SK-N-SH (cell line): ENCODE results near the gene GABRA6. TPM values are rescaled to one million over a fixed set of nuclear protein-coding genes. Genes with fewer than 3 reads are reported as not detected.

Source experiments
- CTCF ChIA-PET: fragments of 300-600, 350-600 bp; formaldehyde crosslinking; extraction: SDS; loops from one replicate; lab custom pipeline; 2021; lab: Yijun Ruan, JAX
- POLR2A ChIA-PET: fragments of 350-600 bp; sonication (Branson Sonifier 250); formaldehyde crosslinking; extraction: SDS; loops from one replicate; lab custom pipeline; 2020; ENCODE audit warnings: antibody characterized with exemption, inconsistent platforms; lab: Yijun Ruan, JAX
- DNase-seq: peaks from one replicate; pipeline ENCODE4 v3.0.0; 2012
- H2AFZ ChIP-seq: fragments of 200-600 bp; sonication (generic); 2 replicates; pipeline ENCODE4 v1.8.1; 2016; ENCODE audit warnings: antibody characterized with exemption, mild to moderate bottlenecking, low read depth
- H3F3A ChIP-seq: fragments of 200-600 bp; sonication (generic); replicated peaks from 2 replicates; pipeline ENCODE3; 2016; ENCODE audit warnings: antibody characterized with exemption, mild to moderate bottlenecking; ENCODE audit not compliant: insufficient read depth
- H3K27ac ChIP-seq, 2 experiments: fragments of 200-500 bp in 1 of 2; fragments of 200-600 bp in 1 of 2; sonication (Bioruptor generic) in 1 of 2; sonication (generic), shearing (Covaris generic) in 1 of 2; 2 replicates each; pipeline versions ENCODE4 v1.5.1 to v1.6.1; 2014 to 2016; ENCODE audit warnings: low read depth in 2 of 2, inconsistent platforms in 1 of 2, low read length in 1 of 2, mild to moderate bottlenecking in 1 of 2, mixed read lengths in 1 of 2
- H3K27me3 ChIP-seq: fragments of 200-600 bp; sonication (generic), shearing (Covaris generic); 2 replicates; pipeline ENCODE4 v1.6.1; 2016; ENCODE audit warnings: mixed run types; ENCODE audit not compliant: insufficient read depth
- H3K36me3 ChIP-seq, 2 experiments: fragments of 200-500 bp in 1 of 2; fragments of 200-600 bp in 1 of 2; sonication (Bioruptor generic) in 1 of 2; sonication (generic) in 1 of 2; replicated peaks in 1 of 2; 2 replicates each; pipeline versions ENCODE3 to v1.5.1; 2014 to 2016; ENCODE audit warnings: low read length in 1 of 2, mild to moderate bottlenecking in 1 of 2; ENCODE audit not compliant: insufficient read depth in 2 of 2, control insufficient read depth in 1 of 2
- H3K4me1 ChIP-seq, 2 experiments: fragments of 200-500 bp in 1 of 2; fragments of 200-600 bp in 1 of 2; sonication (Bioruptor generic) in 1 of 2; sonication (generic), shearing (Covaris generic) in 1 of 2; 2 replicates each; pipeline versions ENCODE4 v1.5.1 to v1.6.1; 2014 to 2016; ENCODE audit warnings: low read depth in 1 of 2, low read length in 1 of 2, mixed run types in 1 of 2; ENCODE audit not compliant: insufficient read depth in 2 of 2, control insufficient read depth in 1 of 2
- H3K4me2 ChIP-seq: fragments of 200-600 bp; sonication (generic), shearing (Covaris generic); 2 replicates; pipeline ENCODE4 v1.6.1; 2017; ENCODE audit warnings: mixed run types
- H3K4me3 ChIP-seq, 2 experiments: fragments of 200-500 bp in 1 of 2; fragments of 200-600 bp in 1 of 2; sonication (Bioruptor generic) in 1 of 2; sonication (generic), shearing (Covaris generic) in 1 of 2; 2 replicates each; pipeline versions ENCODE4 v1.5.1 to v1.8.1; 2014 to 2016; ENCODE audit warnings: low read depth in 2 of 2, inconsistent platforms in 1 of 2, low read length in 1 of 2, mild to moderate bottlenecking in 1 of 2, mixed read lengths in 1 of 2, moderate library complexity in 1 of 2
- H3K79me2 ChIP-seq: fragments of 200-600 bp; sonication (generic); 2 replicates; pipeline ENCODE4 v1.8.1; 2017; ENCODE audit warnings: mild to moderate bottlenecking; ENCODE audit not compliant: insufficient read depth
- H3K9ac ChIP-seq: fragments of 200-600 bp; sonication (generic); 2 replicates; pipeline ENCODE4 v1.6.1; 2017; ENCODE audit warnings: mixed run types
- H3K9me2 ChIP-seq: fragments of 200-600 bp; sonication (generic); 2 replicates; pipeline ENCODE4 v1.6.1; 2017; ENCODE audit warnings: mixed run types
- H3K9me3 ChIP-seq: fragments of 200-600 bp; sonication (generic); 2 replicates; pipeline ENCODE4 v1.6.1; 2017; ENCODE audit warnings: mixed run types, mild to moderate bottlenecking, moderate library complexity
- H4K20me1 ChIP-seq: fragments of 200-600 bp; sonication (generic); 2 replicates; pipeline ENCODE4 v1.6.1; 2017; ENCODE audit warnings: mild to moderate bottlenecking, mixed run types; ENCODE audit not compliant: insufficient read depth
- CHD2 ChIP-seq: fragments of 150-350 bp; IDR thresholded peaks from 2 replicates; pipeline ENCODE4 v1.6.1; 2018; ENCODE audit warnings: low read length; ENCODE audit not compliant: partially characterized antibody
- CTCF ChIP-seq: fragments of 200-600 bp; sonication (generic); IDR thresholded peaks from 2 replicates; pipeline ENCODE4 v1.6.1; 2017; ENCODE audit warnings: antibody characterized with exemption, mild to moderate bottlenecking, moderate library complexity
- FOSL2 ChIP-seq: IDR thresholded peaks from 2 replicates; pipeline ENCODE4 v1.4.0; 2012; ENCODE audit warnings: low read depth, mild to moderate bottlenecking, moderate library complexity, borderline replicate concordance
- GABPA ChIP-seq: IDR thresholded peaks from 2 replicates; pipeline ENCODE4 v1.4.0; 2012; ENCODE audit warnings: low read depth, mild to moderate bottlenecking
- JUND ChIP-seq: IDR thresholded peaks from 2 replicates; pipeline ENCODE4 v1.4.0; 2012
- MEF2A ChIP-seq: IDR thresholded peaks from 2 replicates; pipeline ENCODE4 v1.4.0; 2012; ENCODE audit warnings: low read depth, borderline replicate concordance
- NRF1 ChIP-seq: IDR thresholded peaks from 2 replicates; pipeline ENCODE4 v1.6.1; 2012; ENCODE audit warnings: low read depth, mild to moderate bottlenecking, low read length
- RAD21 ChIP-seq: IDR thresholded peaks from 2 replicates; pipeline ENCODE4 v1.6.1; 2012; ENCODE audit warnings: mild to moderate bottlenecking, low read length
- SIN3A ChIP-seq: IDR thresholded peaks from 2 replicates; pipeline ENCODE4 v1.6.1; 2012; ENCODE audit warnings: low read depth, mild to moderate bottlenecking, low read length, moderate library complexity, borderline replicate concordance
- TEAD4 ChIP-seq: IDR thresholded peaks from 2 replicates; pipeline ENCODE4 v1.4.0; 2012; ENCODE audit warnings: mild to moderate bottlenecking, borderline replicate concordance; ENCODE audit not compliant: insufficient read depth
- WGBS: methylation state at CpG from one replicate; pipeline ENCODE4 v1.1.6; 2017; ENCODE audit warnings: low lambda C conversion rate; 5-methylcytosine and 5-hydroxymethylcytosine counted together
- polyA plus RNA-seq, 3 experiments: library from polyadenylated mRNA; depleted of rRNA; stranded (reverse); fragments of >200 nt; gene quantifications; 2 replicates each; pipeline ENCODE4 v1.2.3, GENCODE V29; 2012
- TF ChIP-seq, protein P1 (sequence below): IDR thresholded peaks from 2 replicates; pipeline ENCODE4 v1.4.0; 2012; ENCODE audit warnings: low read depth, borderline replicate concordance
- TF ChIP-seq, protein P2 (sequence below): IDR thresholded peaks from 2 replicates; pipeline ENCODE4; 2012

The GABRA6 gene
- polyA plus RNA-seq, 1 of the 3 experiments (the other 2 are of a cell fraction): 0.10 TPM

DNA sequence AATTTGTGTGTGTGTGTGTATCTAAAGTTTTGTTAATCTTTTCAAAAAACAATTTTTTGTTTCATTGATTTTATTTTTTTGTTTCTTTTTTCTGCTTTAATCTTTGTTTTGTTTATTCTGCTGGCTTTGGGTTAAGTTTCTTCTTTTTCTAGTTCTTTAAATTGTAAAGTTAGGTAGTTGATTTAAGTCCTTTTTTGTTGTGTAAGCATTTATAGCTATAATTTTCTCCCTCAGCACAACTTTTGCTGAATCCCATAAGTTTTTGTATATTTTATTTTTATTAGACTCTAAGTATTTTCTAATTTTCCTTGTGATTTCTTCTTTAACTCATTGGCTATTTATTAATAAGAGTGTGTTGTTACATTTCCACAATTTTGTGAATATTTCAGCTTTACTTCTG lies 34.9 kb downstream of the GABRA6 start:
- Histone ChIP-seq H2AFZ (no peak overlapping the region), H3K4me1 (no peaks in the 10 kb centered on the region), H3K27ac (no peak overlapping the region), H3K36me3 (no peaks in the 10 kb centered on the region), H3K79me2 (no peaks in the 10 kb centered on the region), H4K20me1 (no peaks in the 10 kb centered on the region), H3K9me3 (no peaks in the 10 kb centered on the region), H3K4me3 (no peak overlapping the region), H3K27me3 (no peaks in the 10 kb centered on the region), H3K4me2 (no peak overlapping the region), H3K9me2 (no peaks in the 10 kb centered on the region), H3F3A (no peaks in the 10 kb centered on the region), H3K9ac (no peak overlapping the region)
- DNase-seq: no peak
- POLR2A ChIA-PET: no interaction called here
- no peak for TF ChIP-seq FOSL2
- no peak for TF ChIP-seq JUND
- no peak for TF ChIP-seq SIN3A
- no peak for TF ChIP-seq CTCF
- TF ChIP-seq, protein P1, sequence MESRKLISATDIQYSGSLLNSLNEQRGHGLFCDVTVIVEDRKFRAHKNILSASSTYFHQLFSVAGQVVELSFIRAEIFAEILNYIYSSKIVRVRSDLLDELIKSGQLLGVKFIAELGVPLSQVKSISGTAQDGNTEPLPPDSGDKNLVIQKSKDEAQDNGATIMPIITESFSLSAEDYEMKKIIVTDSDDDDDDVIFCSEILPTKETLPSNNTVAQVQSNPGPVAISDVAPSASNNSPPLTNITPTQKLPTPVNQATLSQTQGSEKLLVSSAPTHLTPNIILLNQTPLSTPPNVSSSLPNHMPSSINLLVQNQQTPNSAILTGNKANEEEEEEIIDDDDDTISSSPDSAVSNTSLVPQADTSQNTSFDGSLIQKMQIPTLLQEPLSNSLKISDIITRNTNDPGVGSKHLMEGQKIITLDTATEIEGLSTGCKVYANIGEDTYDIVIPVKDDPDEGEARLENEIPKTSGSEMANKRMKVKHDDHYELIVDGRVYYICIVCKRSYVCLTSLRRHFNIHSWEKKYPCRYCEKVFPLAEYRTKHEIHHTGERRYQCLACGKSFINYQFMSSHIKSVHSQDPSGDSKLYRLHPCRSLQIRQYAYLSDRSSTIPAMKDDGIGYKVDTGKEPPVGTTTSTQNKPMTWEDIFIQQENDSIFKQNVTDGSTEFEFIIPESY: no peak
- TF ChIP-seq, protein P2, sequence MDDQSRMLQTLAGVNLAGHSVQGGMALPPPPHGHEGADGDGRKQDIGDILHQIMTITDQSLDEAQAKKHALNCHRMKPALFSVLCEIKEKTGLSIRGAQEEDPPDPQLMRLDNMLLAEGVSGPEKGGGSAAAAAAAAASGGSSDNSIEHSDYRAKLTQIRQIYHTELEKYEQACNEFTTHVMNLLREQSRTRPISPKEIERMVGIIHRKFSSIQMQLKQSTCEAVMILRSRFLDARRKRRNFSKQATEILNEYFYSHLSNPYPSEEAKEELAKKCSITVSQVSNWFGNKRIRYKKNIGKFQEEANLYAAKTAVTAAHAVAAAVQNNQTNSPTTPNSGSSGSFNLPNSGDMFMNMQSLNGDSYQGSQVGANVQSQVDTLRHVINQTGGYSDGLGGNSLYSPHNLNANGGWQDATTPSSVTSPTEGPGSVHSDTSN: no peak
- TF ChIP-seq GABPA: no peak
- CTCF ChIA-PET: no interaction called here

- Histone ChIP-seq H3K4me2 (no peak overlapping the region), H3K9ac (no peak overlapping the region), H3F3A (no peaks in the 10 kb centered on the region), H3K27ac (no peak overlapping the region), H3K79me2 (no peaks in the 10 kb centered on the region), H4K20me1 (no peaks in the 10 kb centered on the region), H3K4me1 (no peaks in the 10 kb centered on the region), H3K4me3 (no peak overlapping the region), H3K9me2 (no peaks in the 10 kb centered on the region), H3K27me3 (no peaks in the 10 kb centered on the region), H2AFZ (no peak overlapping the region), H3K9me3 (no peaks in the 10 kb centered on the region), H3K36me3 (no peaks in the 10 kb centered on the region)
- TF ChIP-seq, protein P1: no peak
- TF ChIP-seq RAD21 (no peak), NRF1 (no peak), TEAD4 (no peak), FOSL2 (no peak), SIN3A (no peak), MEF2A (no peak), GABPA (no peak), CHD2 (no peak)
- TF ChIP-seq, protein P2: no peak
- 2% methylated on average over 1 of the region's 1 CpG for WGBS
- DNase-seq: no peak
- CTCF ChIA-PET: interaction anchor here (1.0 kb wide), 1 partner anchor 190 kb away, joined by 3 read pairs; no protein-coding TSS in a partner anchor
- POLR2A ChIA-PET: no interaction called here
Observed at GRCh38 chr5:161734741-161735140, 49.2 kb downstream of the GABRA6 start.
